GM12878 (cell line): ENCODE results near the gene MAPKAPK2. TPM values are rescaled to one million over a fixed set of nuclear protein-coding genes. Genes with fewer than 3 reads are reported as not detected.

Source experiments
- ATAC-seq: fragments of 200-7000 bp; cut with Tn5 transposase; 3 replicates; pipeline ENCODE4 v1.9.1; 2020; ENCODE audit warnings: mild to moderate bottlenecking, moderate library complexity
- BruUV-seq: library from RNA; stranded (reverse); fragments of 400-500 nt; replicated peaks from 2 replicates; lab custom pipeline; 2021; lab: Mats Ljungman, UMichigan
- CTCF ChIA-PET: fragments of 300-600 bp; sonication (Branson Sonifier 250); formaldehyde crosslinking; extraction: SDS; loops from one replicate; lab custom pipeline; 2021; ENCODE audit warnings: inconsistent platforms; lab: Yijun Ruan, JAX
- POLR2A ChIA-PET: fragments of 350-600 bp; formaldehyde crosslinking; extraction: SDS; loops from one replicate; lab custom pipeline; 2021; ENCODE audit warnings: inconsistent platforms; lab: Charles Lee
- RAD21 ChIA-PET: fragments of 300-600 bp; sonication (Branson Sonifier 250); formaldehyde crosslinking; loops from one replicate; lab custom pipeline; 2023; ENCODE audit warnings: antibody characterized with exemption; ENCODE audit not compliant: unreplicated experiment; lab: Charles Lee
- SMC1A ChIA-PET: fragments of 300-600 bp; sonication (Branson Sonifier 250); formaldehyde crosslinking; loops from one replicate; lab custom pipeline; 2023; ENCODE audit not compliant: unreplicated experiment, uncharacterized antibody; lab: Charles Lee
- DNase-seq: peaks from one replicate; pipeline ENCODE4 v3.0.0-alpha.2; 2011; ENCODE audit warnings: low read depth, low spot score
- FAIRE-seq: peaks from 3 replicates; lab custom pipeline; 2011; peaks lifted over from hg19 to GRCh38; lab: Jason Lieb, UNC
- H2AFZ ChIP-seq: 2 replicates; pipeline ENCODE4 v1.6.0; 2011; ENCODE audit warnings: low read depth, low read length, control low read depth; ENCODE audit not compliant: control insufficient read depth
- H3K27ac ChIP-seq: 2 replicates; pipeline ENCODE4 v1.5.1; 2011; ENCODE audit warnings: control low read depth; ENCODE audit not compliant: control insufficient read depth, insufficient read depth
- H3K27me3 ChIP-seq, 2 experiments: replicated peaks in 1 of 2; 2 replicates each; pipeline versions ENCODE4 v1.6.0 to v1.6.1; 2011; ENCODE audit warnings: low read length in 1 of 2; ENCODE audit not compliant: control insufficient read depth in 2 of 2, insufficient read depth in 2 of 2
- H3K36me3 ChIP-seq, 2 experiments: 2 replicates each; pipeline ENCODE4 v1.5.1; 2011; ENCODE audit warnings: low read length in 1 of 2; ENCODE audit not compliant: control insufficient read depth in 2 of 2, insufficient read depth in 2 of 2
- H3K4me1 ChIP-seq: 2 replicates; pipeline ENCODE4 v1.6.1; 2011; ENCODE audit warnings: mild to moderate bottlenecking, low read length, moderate library complexity, mixed read lengths; ENCODE audit not compliant: control insufficient read depth, insufficient read depth
- H3K4me2 ChIP-seq: 2 replicates; pipeline ENCODE4 v1.6.0; 2011; ENCODE audit warnings: control low read depth; ENCODE audit not compliant: control insufficient read depth, insufficient read depth
- H3K4me3 ChIP-seq: fragments of 200-600 bp; sonication (generic); 2 replicates; pipeline ENCODE4 v1.5.1; 2016
- H3K79me2 ChIP-seq: 2 replicates; pipeline ENCODE4 v1.6.0; 2011; ENCODE audit warnings: low read length; ENCODE audit not compliant: control insufficient read depth, insufficient read depth
- H3K9ac ChIP-seq: 2 replicates; pipeline ENCODE4 v1.8.0; 2011; ENCODE audit warnings: low read length, control low read depth, mixed read lengths; ENCODE audit not compliant: control insufficient read depth, insufficient read depth
- H3K9me3 ChIP-seq: replicated peaks from 3 replicates; pipeline ENCODE4 v1.5.1; 2011; ENCODE audit warnings: mild to moderate bottlenecking, low read length; ENCODE audit not compliant: control insufficient read depth, insufficient read depth
- H4K20me1 ChIP-seq: 2 replicates; pipeline ENCODE4 v1.6.0; 2011; ENCODE audit not compliant: control insufficient read depth, insufficient read depth
- FOXM1 ChIP-seq: IDR thresholded peaks from 2 replicates; pipeline ENCODE4 v1.6.1; 2012; ENCODE audit warnings: low read depth, mild to moderate bottlenecking, inconsistent platforms, low read length, moderate library complexity
- WGBS: methylation state at CpG from one replicate; pipeline ENCODE4 v1.1.6; 2016; ENCODE audit warnings: low lambda C conversion rate; ENCODE audit not compliant: insufficient replicate concordance, insufficient coverage; ENCODE audit errors: missing lambda C conversion rate; 5-methylcytosine and 5-hydroxymethylcytosine counted together
- in situ Hi-C: fragments of 300-500 bp; cut with MboI; formaldehyde crosslinking; loops from 9 replicates; pipeline ENCODE4 v1.14.3; 2018; ENCODE audit warnings: mixed read lengths
- intact Hi-C: fragments of 100-400 bp; cut with micrococcal nuclease; formaldehyde crosslinking; loops from one replicate; pipeline ENCODE4 v1.14.2; 2022; ENCODE audit not compliant: unreplicated experiment
- polyA plus RNA-seq, 11 experiments: library from polyadenylated mRNA; depleted of rRNA in 4 of 11; unstranded in 6 of 11; stranded (reverse) in 5 of 11; fragments of >200 nt; fragmentation: Nextera tagmentation in 4 of 11; fragmentation: Illumina TruSeq in 1 of 11; extraction: Ambion mirVana in 4 of 11; extraction: Trizol in 1 of 11; gene quantifications; 1 replicate in 1 of 11; 2 replicates in 10 of 11; pipeline versions ENCODE4 v1.2.1 to v1.2.3, GENCODE V29; 2011 to 2016; ENCODE audit warnings: inconsistent platforms in 2 of 11, missing spikeins in 2 of 11, low read depth in 1 of 11
- total RNA-seq, 4 experiments: library from RNA; depleted of rRNA in 3 of 4; stranded (reverse); fragments of >200 nt in 3 of 4; fragmentation: Illumina TruSeq in 1 of 4; extraction: Trizol in 1 of 4; gene quantifications; 2 replicates each; pipeline versions ENCODE4 v1.2.1 to v1.2.3, GENCODE V29; 2013 to 2021
- TF ChIP-seq, protein P1 (sequence below): fragments of 150-350 bp; IDR thresholded peaks from 2 replicates; pipeline ENCODE4 v1.6.1; 2016; ENCODE audit warnings: low read depth, low read length

MAPKAPK2 gene
- total and polyA plus RNA-seq, 10 of the 15 experiments (the other 5 are each of a cell fraction or from before 2014, with no cell fraction given) = 0.72 to 92.2 (median 49.3) TPM

DNA sequence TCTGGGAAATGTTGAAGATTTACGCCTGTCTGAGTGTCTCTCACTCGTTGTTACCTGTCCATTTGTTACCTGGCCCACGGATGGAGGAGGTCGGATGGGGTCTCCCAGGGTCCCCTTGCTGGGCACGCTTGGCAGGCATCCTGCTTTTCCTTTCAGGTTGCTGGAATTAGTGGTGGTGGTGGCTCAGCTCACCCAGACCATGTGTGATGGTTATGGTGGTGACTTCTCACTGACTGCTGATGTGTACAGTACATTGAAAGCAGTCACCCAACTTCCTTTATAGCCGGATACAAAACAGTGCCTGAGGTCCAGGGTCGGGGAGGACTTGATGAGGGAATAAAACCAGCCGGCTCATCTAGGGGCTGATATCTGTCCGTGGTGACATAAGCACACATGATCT lies 19.5 kb downstream of the MAPKAPK2 start:
- Histone ChIP-seq H3K9ac (no peak overlapping the region), H2AFZ (no peak overlapping the region)
- SMC1A ChIA-PET = interaction anchor here (0.6 to 17.9 kb wide), 10 partner anchors 11 to 97 kb away, joined by 3 to 222 read pairs (median 11); partner anchors contain the start of gene DYRK3
- POLR2A ChIA-PET = interaction anchor here (1.0 to 21.4 kb wide), 4 partner anchors 13 to 67 kb away, joined by 3 to 334 read pairs (median 29); partner anchors contain the start of genes IL19 and MAPKAPK2
- ATAC-seq = peak; percentile 35
- TF ChIP-seq FOXM1 = 0 out of 2 replicates have a peak, but pooled peaks have one; percentile 1
- TF ChIP-seq, protein P1, sequence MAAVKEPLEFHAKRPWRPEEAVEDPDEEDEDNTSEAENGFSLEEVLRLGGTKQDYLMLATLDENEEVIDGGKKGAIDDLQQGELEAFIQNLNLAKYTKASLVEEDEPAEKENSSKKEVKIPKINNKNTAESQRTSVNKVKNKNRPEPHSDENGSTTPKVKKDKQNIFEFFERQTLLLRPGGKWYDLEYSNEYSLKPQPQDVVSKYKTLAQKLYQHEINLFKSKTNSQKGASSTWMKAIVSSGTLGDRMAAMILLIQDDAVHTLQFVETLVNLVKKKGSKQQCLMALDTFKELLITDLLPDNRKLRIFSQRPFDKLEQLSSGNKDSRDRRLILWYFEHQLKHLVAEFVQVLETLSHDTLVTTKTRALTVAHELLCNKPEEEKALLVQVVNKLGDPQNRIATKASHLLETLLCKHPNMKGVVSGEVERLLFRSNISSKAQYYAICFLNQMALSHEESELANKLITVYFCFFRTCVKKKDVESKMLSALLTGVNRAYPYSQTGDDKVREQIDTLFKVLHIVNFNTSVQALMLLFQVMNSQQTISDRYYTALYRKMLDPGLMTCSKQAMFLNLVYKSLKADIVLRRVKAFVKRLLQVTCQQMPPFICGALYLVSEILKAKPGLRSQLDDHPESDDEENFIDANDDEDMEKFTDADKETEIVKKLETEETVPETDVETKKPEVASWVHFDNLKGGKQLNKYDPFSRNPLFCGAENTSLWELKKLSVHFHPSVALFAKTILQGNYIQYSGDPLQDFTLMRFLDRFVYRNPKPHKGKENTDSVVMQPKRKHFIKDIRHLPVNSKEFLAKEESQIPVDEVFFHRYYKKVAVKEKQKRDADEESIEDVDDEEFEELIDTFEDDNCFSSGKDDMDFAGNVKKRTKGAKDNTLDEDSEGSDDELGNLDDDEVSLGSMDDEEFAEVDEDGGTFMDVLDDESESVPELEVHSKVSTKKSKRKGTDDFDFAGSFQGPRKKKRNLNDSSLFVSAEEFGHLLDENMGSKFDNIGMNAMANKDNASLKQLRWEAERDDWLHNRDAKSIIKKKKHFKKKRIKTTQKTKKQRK = no peak
- TF ChIP-seq, all 136 proteins: peak for 1
- BruUV-seq = no TSS peak
- RAD21 ChIA-PET = interaction anchor here (1.2 to 4.8 kb wide), 7 partner anchors 10 to 40 kb away, joined by 4 to 28 read pairs (median 8); no protein-coding TSS in a partner anchor
- no peak for DNase-seq
- H3K4me3 ChIP-seq = peak overlapping the region; percentile 5; the same call in 1 of the 2 replicates
- peaks cover 42% of the 10 kb centered on the region for H4K20me1 ChIP-seq
- CTCF ChIA-PET = interaction anchor here (0.8 to 6.0 kb wide), 10 partner anchors 9 to 105 kb away, joined by 3 to 41 read pairs (median 6); no protein-coding TSS in a partner anchor
- no peak for FAIRE-seq
- H3K27me3 ChIP-seq = no peaks in the 10 kb centered on the region
- H3K4me1 ChIP-seq = peaks cover 59% of the 10 kb centered on the region
- H3K36me3 ChIP-seq = peaks cover 0 to 10% of the 10 kb centered on the region in 2 experiments
- peak overlapping the region; percentile 86 for H3K4me2 ChIP-seq
- peaks cover 78% of the 10 kb centered on the region for H3K79me2 ChIP-seq
- H3K27ac ChIP-seq = peak overlapping the region; percentile 59
- H3K9me3 ChIP-seq = no peaks in the 10 kb centered on the region
- 19% methylated on average over 9 of the region's 9 CpGs for WGBS
- in situ Hi-C loops = no loop called here
- intact Hi-C loops = no loop called here
